ENCODE results near the gene TBL2.
"Not testable (repeated sequence)": the region's sequence is repeated elsewhere in the genome, so short reads cannot be mapped to it uniquely, and the experiment has no call there.

DNA sequence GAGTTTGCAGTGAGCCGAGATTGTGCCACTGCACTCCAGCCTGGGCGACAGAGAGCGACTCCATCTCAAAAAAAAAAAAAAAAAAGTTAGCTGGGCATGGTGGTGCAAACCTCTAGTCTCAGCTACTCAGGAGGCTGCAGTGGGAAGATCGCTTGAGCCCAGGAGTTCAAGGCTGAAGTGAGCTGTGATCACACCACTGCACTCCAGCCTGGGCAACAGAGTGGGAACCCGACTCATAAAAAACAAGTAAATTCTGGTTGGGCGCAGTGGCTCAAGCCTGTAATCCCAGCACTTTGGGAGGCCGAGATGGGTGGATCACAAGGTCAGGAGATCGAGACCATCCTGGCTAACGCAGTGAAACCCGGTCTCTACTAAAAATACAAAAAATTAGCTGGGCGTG is 41.0 kb upstream of the TBL2 start:
- TF ChIP-seq ARNTL (CRISPR knock-in tag; IDR thresholded peaks at IDR 0.05; ENCODE audit: borderline replicate concordance, low read depth); GLIS3 (CRISPR knock-in tag; IDR thresholded peaks at IDR 0.05); RARB (CRISPR knock-in tag; IDR thresholded peaks at IDR 0.05); OSR1 (CRISPR knock-in tag; IDR thresholded peaks at IDR 0.05); ESRRG (CRISPR knock-in tag; IDR thresholded peaks at IDR 0.05); ZNF565 (CRISPR knock-in tag; conservative IDR thresholded peaks at IDR 0.05; ENCODE audit: low read depth): not testable (repeated sequence)
- TF ChIP-seq, protein P1, sequence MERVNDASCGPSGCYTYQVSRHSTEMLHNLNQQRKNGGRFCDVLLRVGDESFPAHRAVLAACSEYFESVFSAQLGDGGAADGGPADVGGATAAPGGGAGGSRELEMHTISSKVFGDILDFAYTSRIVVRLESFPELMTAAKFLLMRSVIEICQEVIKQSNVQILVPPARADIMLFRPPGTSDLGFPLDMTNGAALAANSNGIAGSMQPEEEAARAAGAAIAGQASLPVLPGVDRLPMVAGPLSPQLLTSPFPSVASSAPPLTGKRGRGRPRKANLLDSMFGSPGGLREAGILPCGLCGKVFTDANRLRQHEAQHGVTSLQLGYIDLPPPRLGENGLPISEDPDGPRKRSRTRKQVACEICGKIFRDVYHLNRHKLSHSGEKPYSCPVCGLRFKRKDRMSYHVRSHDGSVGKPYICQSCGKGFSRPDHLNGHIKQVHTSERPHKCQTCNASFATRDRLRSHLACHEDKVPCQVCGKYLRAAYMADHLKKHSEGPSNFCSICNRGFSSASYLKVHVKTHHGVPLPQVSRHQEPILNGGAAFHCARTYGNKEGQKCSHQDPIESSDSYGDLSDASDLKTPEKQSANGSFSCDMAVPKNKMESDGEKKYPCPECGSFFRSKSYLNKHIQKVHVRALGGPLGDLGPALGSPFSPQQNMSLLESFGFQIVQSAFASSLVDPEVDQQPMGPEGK (CRISPR knock-in tag; IDR thresholded peaks at IDR 0.05; ENCODE audit: borderline replicate concordance): not testable (repeated sequence)
